Tibial nerve (tissue), 4 donors: Measurements from ENCODE around the gene IGFBP2. TPM values are rescaled to one million over a fixed set of nuclear protein-coding genes. Genes with fewer than 3 reads are reported as not detected.

Experiments
- DNase-seq, 2 donors: peaks; one replicate each; pipeline ENCODE4 v3.0.0-alpha.2; 2019; ENCODE audit warnings: low spot score in 2 of 2
- H3K27ac ChIP-seq, 4 donors: fragments of 200-600 bp; sonication (generic) in 3 of 4; one replicate each; pipeline ENCODE4 v1.5.1; 2017 to 2019; ENCODE audit warnings: mild to moderate bottlenecking in 1 of 4
- H3K27me3 ChIP-seq, 2 donors: fragments of 200-600 bp; sonication (generic) in 1 of 2; one replicate each; pipeline versions ENCODE4 v1.5.1 to v1.6.0; 2017 to 2019
- H3K36me3 ChIP-seq, 3 donors: fragments of 200-600 bp; sonication (generic); one replicate each; pipeline ENCODE4 v1.5.1; 2018 to 2019
- H3K4me1 ChIP-seq, 4 donors: fragments of 200-600 bp; sonication (generic) in 3 of 4; one replicate each; pipeline ENCODE4 v1.5.1; 2017 to 2019
- H3K4me3 ChIP-seq, 4 donors: fragments of 200-600 bp; sonication (generic) in 3 of 4; one replicate each; pipeline ENCODE4 v1.5.1; 2017 to 2019; ENCODE audit warnings: mild to moderate bottlenecking in 1 of 4, moderate library complexity in 1 of 4
- H3K9me3 ChIP-seq, 4 donors: fragments of 200-600 bp; sonication (generic) in 3 of 4; one replicate each; pipeline ENCODE4 v1.5.1; 2017 to 2019
- EP300 ChIP-seq, 2 donors: sonication (generic); formaldehyde crosslinking; IDR thresholded peaks; one replicate each; pipeline ENCODE4 v1.6.1; 2017; ENCODE audit warnings: antibody characterized with exemption in 2 of 2, mild to moderate bottlenecking in 1 of 2
- POLR2A ChIP-seq, 2 donors: fragments of 450-650 bp; IDR thresholded peaks; one replicate each; pipeline ENCODE4 v1.6.1; 2017; ENCODE audit warnings: antibody characterized with exemption in 2 of 2, mild to moderate bottlenecking in 2 of 2, moderate library complexity in 2 of 2
- WGBS, 2 donors: methylation state at CpG; one replicate each; pipeline ENCODE4 v1.1.5; 2018; 5-methylcytosine and 5-hydroxymethylcytosine counted together
- total RNA-seq, 4 donors: library from RNA; depleted of rRNA; stranded (reverse); fragments of >200 nt; gene quantifications; one replicate each; pipeline ENCODE4 v1.1.0, GENCODE V29; 2016
- TF ChIP-seq, protein P1 (sequence below), 5 experiments: fragments of 200-600 bp in 3 of 5; fragments of 450-650 bp in 2 of 5; sonication (generic) in 3 of 5; IDR thresholded peaks; one replicate each; pipeline ENCODE4 v1.5.1; 2016 to 2019; ENCODE audit warnings: antibody characterized with exemption in 5 of 5, mild to moderate bottlenecking in 3 of 5, moderate library complexity in 2 of 5

Gene IGFBP2
- total RNA-seq, 4 donors from 2014 or later: 125 to 337 (median 157) TPM

DNA sequence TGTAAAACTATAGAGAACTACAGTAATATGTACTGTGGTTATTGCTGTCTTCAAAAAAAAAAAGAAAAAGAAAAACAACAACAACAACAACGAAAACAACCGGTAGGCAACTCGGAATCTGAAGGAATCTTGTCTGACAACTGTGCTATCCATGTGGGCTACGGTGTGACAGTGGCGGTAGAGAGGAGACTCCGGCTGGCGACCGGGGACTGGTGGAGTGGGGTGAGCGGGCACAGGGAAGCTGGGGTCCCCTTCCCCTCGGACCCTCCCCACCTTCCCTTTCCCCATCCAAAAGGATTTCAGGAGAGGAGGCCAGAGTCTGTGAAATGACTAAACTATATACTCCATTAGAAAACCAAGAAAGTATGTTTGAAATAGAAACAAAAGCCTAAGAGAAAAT is 39.2 kb downstream of the IGFBP2 start:
- no peak for TF ChIP-seq EP300 (IDR thresholded peaks at IDR 0.05)
- TF ChIP-seq, protein P1, sequence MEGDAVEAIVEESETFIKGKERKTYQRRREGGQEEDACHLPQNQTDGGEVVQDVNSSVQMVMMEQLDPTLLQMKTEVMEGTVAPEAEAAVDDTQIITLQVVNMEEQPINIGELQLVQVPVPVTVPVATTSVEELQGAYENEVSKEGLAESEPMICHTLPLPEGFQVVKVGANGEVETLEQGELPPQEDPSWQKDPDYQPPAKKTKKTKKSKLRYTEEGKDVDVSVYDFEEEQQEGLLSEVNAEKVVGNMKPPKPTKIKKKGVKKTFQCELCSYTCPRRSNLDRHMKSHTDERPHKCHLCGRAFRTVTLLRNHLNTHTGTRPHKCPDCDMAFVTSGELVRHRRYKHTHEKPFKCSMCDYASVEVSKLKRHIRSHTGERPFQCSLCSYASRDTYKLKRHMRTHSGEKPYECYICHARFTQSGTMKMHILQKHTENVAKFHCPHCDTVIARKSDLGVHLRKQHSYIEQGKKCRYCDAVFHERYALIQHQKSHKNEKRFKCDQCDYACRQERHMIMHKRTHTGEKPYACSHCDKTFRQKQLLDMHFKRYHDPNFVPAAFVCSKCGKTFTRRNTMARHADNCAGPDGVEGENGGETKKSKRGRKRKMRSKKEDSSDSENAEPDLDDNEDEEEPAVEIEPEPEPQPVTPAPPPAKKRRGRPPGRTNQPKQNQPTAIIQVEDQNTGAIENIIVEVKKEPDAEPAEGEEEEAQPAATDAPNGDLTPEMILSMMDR (IDR thresholded peaks at IDR 0.05): no peak
- no peak for TF ChIP-seq POLR2A (IDR thresholded peaks at IDR 0.05)
- WGBS, 2 donors: 68 to 81% methylated on average over 10 of the region's 10 CpGs

DNA sequence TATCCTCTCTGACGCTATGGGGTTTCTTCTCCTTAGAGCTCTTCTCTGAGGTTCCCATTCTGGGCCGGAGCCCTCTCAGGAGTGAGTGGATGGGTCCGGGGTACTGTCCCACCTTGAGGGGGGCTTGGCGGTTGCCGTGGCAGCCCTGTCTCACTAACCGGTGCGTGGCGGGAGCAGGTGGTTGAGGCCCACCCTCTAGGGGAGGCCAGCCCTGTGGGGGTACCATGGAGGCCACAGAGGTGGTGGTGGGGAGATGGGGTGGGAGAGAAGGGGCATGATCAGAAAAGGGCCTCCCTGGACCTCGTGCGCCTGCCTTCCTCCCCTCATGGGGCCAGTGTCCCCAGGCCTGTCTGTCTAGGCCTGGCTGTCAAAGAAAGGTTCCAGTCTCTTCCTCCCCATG is 39.8 kb downstream of the IGFBP2 start:
- peaks cover 0 to 47% (median 4%) of the 10 kb centered on the region in 3 donors for H3K36me3 ChIP-seq
- no peaks in the 10 kb centered on the region for H3K4me1 ChIP-seq
- H3K9me3 ChIP-seq: no peaks in the 10 kb centered on the region
- DNase-seq: no peak
- WGBS, 2 donors: 78 to 82% methylated on average over 10 of the region's 10 CpGs
- no peaks in the 10 kb centered on the region for H3K27me3 ChIP-seq
- no peak overlapping the region for H3K4me3 ChIP-seq
- no peak overlapping the region for H3K27ac ChIP-seq
- TF ChIP-seq, protein P1 (IDR thresholded peaks at IDR 0.05): no peak
- TF ChIP-seq EP300 (IDR thresholded peaks at IDR 0.05) (no peak), POLR2A (IDR thresholded peaks at IDR 0.05) (no peak)

More for the DNA sequence above, 39.2 kb downstream of the IGFBP2 start:
- Histone ChIP-seq H3K4me3 (no peak overlapping the region), H3K36me3 (peaks cover 0 to 41% (median under 1%) of the 10 kb centered on the region in 3 donors), H3K9me3 (no peaks in the 10 kb centered on the region), H3K27ac (no peak overlapping the region), H3K4me1 (no peaks in the 10 kb centered on the region), H3K27me3 (no peaks in the 10 kb centered on the region)
- DNase-seq: no peak

DNA sequence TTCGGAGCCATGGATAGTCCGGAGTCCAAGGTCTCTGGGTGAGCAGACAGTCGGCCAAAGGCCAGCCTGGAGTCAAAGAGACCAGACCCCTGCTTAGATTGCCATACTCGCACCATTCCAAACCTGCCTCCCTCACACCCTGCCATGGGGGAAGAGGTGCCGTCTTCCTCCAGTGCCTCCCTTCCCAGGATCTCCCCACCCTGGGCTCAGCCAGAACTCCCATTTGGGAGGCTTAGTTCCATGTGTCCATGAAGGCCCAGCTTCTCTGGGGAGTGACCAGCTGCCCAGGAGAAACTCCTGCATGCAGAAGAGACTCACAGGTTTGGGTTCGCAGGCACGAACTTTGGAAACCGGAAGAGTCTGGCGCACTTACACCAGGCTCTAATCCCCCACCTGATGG is 40.4 kb downstream of the IGFBP2 start:
- no peaks in the 10 kb centered on the region for H3K4me1 ChIP-seq
- TF ChIP-seq POLR2A (IDR thresholded peaks at IDR 0.05): no peak
- TF ChIP-seq, protein P1 (IDR thresholded peaks at IDR 0.05): no peak
- TF ChIP-seq EP300 (IDR thresholded peaks at IDR 0.05): no peak
- DNase-seq: no peak
- H3K27ac ChIP-seq: no peak overlapping the region
- H3K9me3 ChIP-seq: no peaks in the 10 kb centered on the region
- WGBS, 2 donors: 83 to 86% methylated on average over 7 to 8 of the region's 9 CpGs
- H3K36me3 ChIP-seq: peaks cover 0 to 53% (median 4%) of the 10 kb centered on the region in 3 donors
- H3K4me3 ChIP-seq: no peak overlapping the region
- no peaks in the 10 kb centered on the region for H3K27me3 ChIP-seq

GRCh38 chr2:216674376-216674775 is 41.2 kb downstream of the IGFBP2 start:
- Histone ChIP-seq H3K9me3 (no peaks in the 10 kb centered on the region), H3K4me1 (no peaks in the 10 kb centered on the region), H3K4me3 (no peak overlapping the region), H3K27me3 (no peaks in the 10 kb centered on the region), H3K27ac (no peak overlapping the region), H3K36me3 (peaks cover 0 to 60% (median 4%) of the 10 kb centered on the region in 3 donors)
- DNase-seq: no peak
- WGBS, 2 donors: 76 to 85% methylated on average over 9 of the region's 9 CpGs
- no peak for TF ChIP-seq EP300 (IDR thresholded peaks at IDR 0.05)
- TF ChIP-seq POLR2A (IDR thresholded peaks at IDR 0.05): no peak
- TF ChIP-seq, protein P1 (IDR thresholded peaks at IDR 0.05): no peak

DNA sequence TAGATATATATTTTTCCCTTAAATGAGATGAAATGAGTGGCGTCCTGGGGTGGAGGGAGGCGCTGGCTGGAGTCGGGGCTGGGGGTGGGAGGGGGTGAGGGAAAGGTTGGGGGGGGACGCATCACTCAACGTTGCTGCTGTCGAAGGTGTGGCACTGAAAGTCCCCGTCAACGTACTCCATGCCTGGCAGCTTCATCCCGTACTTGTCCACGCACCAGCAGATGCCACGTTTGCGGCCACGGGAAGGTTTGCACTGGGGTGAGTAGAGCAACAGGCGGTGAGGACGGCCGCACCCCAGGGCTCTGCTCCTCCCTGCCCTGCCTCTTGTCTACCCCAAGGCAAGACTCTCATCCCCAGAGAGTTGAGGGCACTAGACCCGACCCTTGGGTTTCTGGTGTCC is 43.4 kb downstream of the IGFBP2 start:
- Histone ChIP-seq H3K36me3 (peaks cover 0 to 78% (median 4%) of the 10 kb centered on the region in 3 donors), H3K27ac (no peak overlapping the region)

More for the DNA sequence above, 43.4 kb downstream of the IGFBP2 start:
- H3K27me3 ChIP-seq: no peaks in the 10 kb centered on the region
- H3K4me1 ChIP-seq: peaks cover 0 to 13% (median 0%) of the 10 kb centered on the region in 4 donors
- 78 to 79% methylated on average over 17 of the region's 17 CpGs for WGBS, 2 donors
- no peaks in the 10 kb centered on the region for H3K9me3 ChIP-seq
- no peak for DNase-seq
- no peak overlapping the region for H3K4me3 ChIP-seq
- TF ChIP-seq, protein P1 (IDR thresholded peaks at IDR 0.05): no peak
